SK-N-SH treated with all-trans-retinoic acid at 6 μM for 48 hours (cell line): ENCODE results near the gene DEFB125.

Experiments
- ARNTL ChIP-seq: fragments of 450-650 bp; formaldehyde crosslinking; IDR thresholded peaks from 2 replicates; pipeline ENCODE4 v1.5.0; 2020; ENCODE audit warnings: low read depth, mild to moderate bottlenecking, moderate library complexity, borderline replicate concordance
- CSDC2 ChIP-seq: fragments of 250-450 bp; sonication (Bioruptor Pico); IDR thresholded peaks from 2 replicates; pipeline ENCODE4 v1.5.0; 2020; ENCODE audit warnings: mild to moderate bottlenecking, moderate library complexity
- ESRRG ChIP-seq: fragments of 250-450 bp; sonication (Bioruptor Pico); IDR thresholded peaks from 2 replicates; pipeline ENCODE4 v1.6.1; 2021; ENCODE audit warnings: mild to moderate bottlenecking
- GLIS3 ChIP-seq: fragments of 250-450 bp; sonication (Bioruptor Pico); IDR thresholded peaks from 2 replicates; pipeline ENCODE4 v1.5.0; 2020; ENCODE audit warnings: mild to moderate bottlenecking, moderate library complexity
- ISL1 ChIP-seq: fragments of 250-450 bp; sonication (Bioruptor Pico); IDR thresholded peaks from 2 replicates; pipeline ENCODE4 v2.1.2; 2022; ENCODE audit warnings: mild to moderate bottlenecking, moderate library complexity
- PATZ1 ChIP-seq: fragments of 250-450 bp; sonication (Bioruptor Pico); IDR thresholded peaks from 2 replicates; pipeline ENCODE4 v1.8.0; 2020; ENCODE audit warnings: mild to moderate bottlenecking, moderate library complexity, borderline replicate concordance
- TOX ChIP-seq: fragments of 250-450 bp; sonication (Bioruptor Pico); IDR thresholded peaks from 2 replicates; pipeline ENCODE4 v1.8.0; 2021; ENCODE audit warnings: mild to moderate bottlenecking, moderate library complexity, borderline replicate concordance
- ZFP30 ChIP-seq: fragments of 450-650 bp; formaldehyde crosslinking; IDR thresholded peaks from 2 replicates; pipeline ENCODE4 v1.5.0; 2022; ENCODE audit warnings: mild to moderate bottlenecking, moderate library complexity
- ZNF565 ChIP-seq: fragments of 450-650 bp; formaldehyde crosslinking; conservative IDR thresholded peaks from 2 replicates; pipeline ENCODE4 v1.5.0; 2020; ENCODE audit warnings: low read depth, mild to moderate bottlenecking, moderate library complexity
- ZNF70 ChIP-seq: fragments of 450-650 bp; formaldehyde crosslinking; IDR thresholded peaks from 2 replicates; pipeline ENCODE4 v1.5.0; 2020; ENCODE audit warnings: mild to moderate bottlenecking, moderate library complexity
- TF ChIP-seq, protein P1 (sequence below): fragments of 250-450 bp; sonication (Bioruptor Pico); IDR thresholded peaks from 2 replicates; pipeline ENCODE4 v1.5.1; 2020; ENCODE audit warnings: low read depth, mild to moderate bottlenecking, moderate library complexity
- TF ChIP-seq, protein P2 (sequence below): fragments of 250-450 bp; sonication (Bioruptor Pico); IDR thresholded peaks from 2 replicates; pipeline ENCODE4 v1.5.1; 2021; ENCODE audit warnings: mild to moderate bottlenecking, moderate library complexity

- TF ChIP-seq PATZ1 (CRISPR knock-in tag) (no peak), ZNF70 (CRISPR knock-in tag) (no peak), CSDC2 (CRISPR knock-in tag) (no peak), ESRRG (no peak), TOX (CRISPR knock-in tag) (no peak), ISL1 (no peak), ARNTL (CRISPR knock-in tag) (no peak), ZFP30 (CRISPR knock-in tag) (no peak), ZNF565 (no peak), GLIS3 (CRISPR knock-in tag) (no peak)
- TF ChIP-seq, protein P1, sequence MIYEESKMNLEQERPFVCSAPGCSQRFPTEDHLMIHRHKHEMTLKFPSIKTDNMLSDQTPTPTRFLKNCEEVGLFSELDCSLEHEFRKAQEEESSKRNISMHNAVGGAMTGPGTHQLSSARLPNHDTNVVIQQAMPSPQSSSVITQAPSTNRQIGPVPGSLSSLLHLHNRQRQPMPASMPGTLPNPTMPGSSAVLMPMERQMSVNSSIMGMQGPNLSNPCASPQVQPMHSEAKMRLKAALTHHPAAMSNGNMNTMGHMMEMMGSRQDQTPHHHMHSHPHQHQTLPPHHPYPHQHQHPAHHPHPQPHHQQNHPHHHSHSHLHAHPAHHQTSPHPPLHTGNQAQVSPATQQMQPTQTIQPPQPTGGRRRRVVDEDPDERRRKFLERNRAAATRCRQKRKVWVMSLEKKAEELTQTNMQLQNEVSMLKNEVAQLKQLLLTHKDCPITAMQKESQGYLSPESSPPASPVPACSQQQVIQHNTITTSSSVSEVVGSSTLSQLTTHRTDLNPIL (CRISPR knock-in tag) = no peak
- TF ChIP-seq, protein P2, sequence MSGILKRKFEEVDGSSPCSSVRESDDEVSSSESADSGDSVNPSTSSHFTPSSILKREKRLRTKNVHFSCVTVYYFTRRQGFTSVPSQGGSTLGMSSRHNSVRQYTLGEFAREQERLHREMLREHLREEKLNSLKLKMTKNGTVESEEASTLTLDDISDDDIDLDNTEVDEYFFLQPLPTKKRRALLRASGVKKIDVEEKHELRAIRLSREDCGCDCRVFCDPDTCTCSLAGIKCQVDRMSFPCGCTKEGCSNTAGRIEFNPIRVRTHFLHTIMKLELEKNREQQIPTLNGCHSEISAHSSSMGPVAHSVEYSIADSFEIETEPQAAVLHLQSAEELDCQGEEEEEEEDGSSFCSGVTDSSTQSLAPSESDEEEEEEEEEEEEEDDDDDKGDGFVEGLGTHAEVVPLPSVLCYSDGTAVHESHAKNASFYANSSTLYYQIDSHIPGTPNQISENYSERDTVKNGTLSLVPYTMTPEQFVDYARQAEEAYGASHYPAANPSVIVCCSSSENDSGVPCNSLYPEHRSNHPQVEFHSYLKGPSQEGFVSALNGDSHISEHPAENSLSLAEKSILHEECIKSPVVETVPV (CRISPR knock-in tag) = no peak
Measured at GRCh38 chr20:142290-142689, 54.8 kb downstream of the DEFB125 start, which contains the start of gene DEFB126.
